GM23248 (cell line): Measurements from ENCODE around the gene NFAT5.

Experiments
- EZH2 ChIP-seq: fragments of 200-600 bp; sonication (generic); IDR thresholded peaks from 2 replicates; pipeline ENCODE4 v1.6.1; 2018; ENCODE audit warnings: antibody characterized with exemption, mild to moderate bottlenecking; ENCODE audit not compliant: insufficient read depth, poor library complexity, severe bottlenecking
- EZH2phosphoT487 ChIP-seq: fragments of 200-600 bp; sonication (generic); IDR thresholded peaks from 2 replicates; pipeline ENCODE4 v1.6.1; 2018; ENCODE audit warnings: antibody characterized with exemption, moderate library complexity, mild to moderate bottlenecking, low read depth; ENCODE audit not compliant: insufficient read depth

DNA sequence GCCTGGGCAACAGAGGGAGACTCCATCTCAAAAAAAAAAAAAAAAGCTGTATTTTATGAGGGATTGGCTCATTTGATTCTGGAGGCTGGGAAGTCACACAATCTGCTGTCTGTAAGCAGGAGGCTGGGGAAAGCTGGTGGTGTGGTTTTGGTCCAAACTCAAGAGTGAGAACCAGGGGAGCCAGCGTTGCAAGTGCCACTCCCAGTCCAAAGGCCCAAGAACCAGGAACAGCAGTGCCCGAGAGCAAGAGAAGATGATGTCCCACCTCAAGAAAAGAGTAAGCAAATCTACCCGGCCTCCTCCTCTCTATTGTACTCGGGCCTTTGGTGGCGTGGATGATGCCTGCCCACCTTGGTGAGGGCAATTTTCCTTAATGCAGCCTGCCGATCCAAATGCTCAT, 166.3 kb downstream of the NFAT5 start:
- TF ChIP-seq EZH2 (no peak), EZH2phosphoT487 (no peak)
